GM19035 (cell line): ENCODE results near the gene TMPRSS2.

Experiments used
- ATAC-seq: cut with Tn5 transposase; IDR thresholded peaks from one replicate; pipeline ENCODE4 v1.9.1; 2021; ENCODE audit not compliant: unreplicated experiment

TMPRSS2 gene

DNA sequence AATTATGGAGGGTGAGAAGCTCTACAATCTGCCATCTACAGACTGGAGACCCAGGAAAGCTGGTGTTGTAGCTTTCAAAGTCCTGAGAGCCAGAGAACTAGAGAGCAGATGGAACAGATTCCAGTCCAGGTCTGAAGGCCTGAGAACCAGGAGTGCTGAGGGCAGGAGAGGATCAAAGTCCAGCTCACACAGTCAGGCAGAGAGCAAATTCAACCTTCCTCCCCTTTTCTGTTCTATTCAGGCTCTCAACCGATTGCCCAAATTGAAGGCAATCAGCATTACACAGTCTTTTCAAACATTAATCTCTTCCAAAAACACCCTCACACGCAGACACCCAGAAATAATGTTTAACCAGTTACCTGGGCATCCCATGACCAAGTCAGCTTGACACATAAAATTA is 2.5 kb upstream of the TMPRSS2 start:
- ATAC-seq = no peak

DNA sequence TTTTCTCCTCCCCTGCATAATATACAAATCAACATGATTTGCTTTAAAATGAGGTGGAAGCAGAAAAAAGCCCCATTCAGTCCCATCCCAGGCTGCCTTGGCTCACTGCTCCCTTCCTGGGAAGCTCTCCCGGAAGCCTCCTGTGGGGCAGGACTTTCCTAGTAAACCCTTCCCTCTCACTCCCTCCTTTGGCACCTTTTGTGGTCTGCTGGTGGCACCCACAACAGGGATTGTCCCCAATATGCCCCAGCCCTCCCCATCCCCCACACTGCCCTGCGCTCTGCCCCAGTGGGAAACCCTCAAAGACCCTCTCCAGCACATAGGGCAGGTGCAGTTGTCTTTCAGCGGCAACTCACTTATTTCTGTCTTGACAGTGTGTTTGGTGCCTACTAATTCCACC is 1.8 kb upstream of the TMPRSS2 start:
- no peak for ATAC-seq

DNA sequence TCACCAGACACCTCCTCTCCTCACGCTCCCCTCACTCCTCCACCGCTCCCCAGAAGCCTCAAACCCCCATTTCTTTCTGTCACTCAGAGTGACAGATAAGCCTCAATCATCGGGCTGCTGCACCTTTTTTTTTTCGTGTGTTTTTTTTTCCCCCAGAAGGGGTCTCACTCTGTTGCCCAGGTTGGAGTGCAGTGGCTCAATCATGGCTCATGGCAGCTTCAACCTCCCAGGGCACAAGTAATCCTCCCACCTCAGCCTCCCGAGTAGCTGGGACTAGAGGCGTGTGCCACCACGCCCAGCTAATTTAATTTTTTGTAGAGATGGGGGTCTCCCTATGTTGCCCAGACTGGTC is 1.2 kb upstream of the TMPRSS2 start:
- ATAC-seq = no peak

DNA sequence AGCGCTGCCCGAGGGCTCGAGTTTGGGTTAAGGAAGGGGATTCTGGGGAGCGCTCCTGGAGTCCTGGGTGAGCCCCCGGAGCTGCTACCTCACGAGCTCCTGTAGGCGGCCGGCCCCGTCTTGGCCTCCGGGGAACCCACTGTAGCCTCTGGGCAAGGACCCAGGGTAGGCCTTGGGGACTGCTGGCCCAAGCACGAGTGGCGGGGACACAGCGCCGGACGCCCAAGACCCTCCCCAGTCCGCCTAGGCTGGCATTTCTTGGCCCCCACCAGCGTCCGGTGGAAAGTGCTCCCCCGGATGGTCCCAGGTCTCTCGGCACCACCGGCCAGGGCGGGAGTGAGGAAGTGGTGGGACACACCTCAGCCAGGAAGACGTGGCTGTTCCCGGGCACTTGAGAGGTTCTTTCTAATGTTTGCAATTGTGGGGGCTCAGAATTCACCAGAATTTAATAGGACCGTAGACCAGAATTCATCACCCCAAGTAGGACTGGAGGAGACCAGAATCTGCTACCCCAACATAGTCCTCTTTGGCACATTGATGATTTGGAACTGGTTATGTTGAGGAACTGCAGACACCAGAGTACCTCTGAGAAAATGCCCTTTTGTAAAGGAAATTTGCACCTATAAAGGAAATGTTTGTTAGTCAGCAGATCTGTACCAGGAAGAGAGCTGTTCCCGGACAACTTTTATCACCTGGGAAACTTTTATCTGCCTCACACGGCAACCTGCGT is 622 bp upstream of the TMPRSS2 start:
- no peak for ATAC-seq

DNA sequence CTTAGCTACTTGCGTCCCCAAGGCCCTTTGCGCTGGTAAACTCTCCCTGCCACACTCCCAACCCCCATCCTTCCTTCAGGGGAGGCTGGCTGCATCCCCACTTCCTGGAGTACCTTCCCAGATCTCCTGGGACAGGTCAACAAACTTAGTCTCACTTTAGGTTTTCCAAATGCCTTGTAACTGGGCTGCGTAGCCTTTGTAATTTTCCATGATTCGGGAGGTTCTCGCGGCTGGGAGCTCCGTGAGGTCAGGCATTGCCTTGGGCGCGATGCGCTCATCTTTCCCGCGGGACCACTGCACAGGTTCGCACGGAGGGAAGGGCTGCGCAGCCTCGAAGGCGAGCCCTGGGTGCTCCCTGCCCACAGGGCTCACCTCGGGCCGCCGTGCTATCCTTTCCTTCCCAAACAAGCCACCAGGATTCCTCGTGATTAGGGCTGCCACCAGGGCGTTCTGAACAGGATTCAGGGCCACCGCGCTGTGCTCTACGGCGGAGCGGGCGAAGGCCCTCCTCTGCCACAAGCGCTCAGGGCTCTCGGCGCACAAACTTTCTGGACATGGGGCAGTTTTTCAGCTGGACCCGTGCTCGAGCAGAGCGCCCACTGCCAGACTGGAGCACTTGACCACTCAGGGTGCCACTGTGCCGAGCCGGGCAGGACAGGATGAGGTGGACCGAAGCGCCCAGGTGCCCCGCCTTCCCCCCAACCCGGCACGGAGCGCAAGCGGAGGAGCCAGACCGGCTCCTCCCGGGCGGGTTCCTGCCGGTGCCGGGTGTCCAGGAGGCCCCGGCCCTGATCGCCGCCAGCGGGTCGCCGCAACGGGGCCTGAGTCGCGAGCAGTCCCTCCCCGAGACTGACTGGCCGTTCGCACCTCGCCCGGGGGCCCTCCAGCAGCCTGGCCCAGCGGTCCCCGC is 1.1 kb downstream of the TMPRSS2 start:
- ATAC-seq = no peak

DNA sequence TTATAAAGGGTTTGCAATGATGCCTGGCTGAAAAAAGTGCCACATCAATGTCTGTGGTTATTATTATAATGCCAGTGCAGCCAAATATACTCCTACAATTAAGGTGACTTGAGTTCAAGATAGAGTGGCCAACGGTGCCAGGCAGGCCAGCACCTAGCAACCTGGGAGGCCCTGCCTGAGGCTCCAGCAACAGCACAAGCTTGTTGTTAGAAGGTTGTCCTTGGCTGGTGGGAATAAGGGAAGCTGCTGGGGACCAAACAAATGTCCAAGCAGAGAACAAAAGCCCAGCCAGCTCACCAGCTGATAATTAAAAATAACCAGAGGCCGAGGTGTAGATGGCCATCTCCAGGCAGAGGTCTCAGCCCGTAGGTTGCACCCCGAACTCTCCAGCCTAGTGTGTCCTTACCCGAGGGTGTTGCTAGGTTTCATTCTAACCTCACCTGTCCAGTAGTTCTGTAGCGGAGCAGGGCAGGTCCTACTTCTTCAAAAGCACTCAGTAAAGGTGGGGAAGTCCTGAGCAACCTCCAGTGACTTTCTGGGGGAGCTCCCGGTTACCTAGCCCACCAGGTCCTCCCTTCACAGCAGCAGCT is 1.9 kb downstream of the TMPRSS2 start:
- no peak for ATAC-seq

DNA sequence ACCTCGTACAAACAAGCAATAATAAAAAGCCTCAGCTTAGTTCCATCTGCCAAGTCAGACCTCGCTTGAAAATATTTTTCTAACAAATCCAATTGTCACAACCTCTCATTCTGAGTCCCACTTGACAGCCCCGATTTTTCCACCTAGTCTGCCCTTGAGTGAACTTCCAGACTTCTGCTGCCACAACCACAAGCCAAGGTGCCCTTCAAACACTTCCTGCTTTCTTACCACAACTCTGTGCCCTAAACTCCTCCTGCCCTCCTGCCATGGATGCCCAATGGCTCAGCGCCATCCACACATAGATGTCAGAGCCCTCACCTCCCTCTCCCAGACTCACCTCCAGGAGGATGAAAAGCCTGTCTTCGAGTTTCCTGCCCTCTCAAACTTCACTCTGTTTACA is 3.9 kb downstream of the TMPRSS2 start:
- no peak for ATAC-seq

DNA sequence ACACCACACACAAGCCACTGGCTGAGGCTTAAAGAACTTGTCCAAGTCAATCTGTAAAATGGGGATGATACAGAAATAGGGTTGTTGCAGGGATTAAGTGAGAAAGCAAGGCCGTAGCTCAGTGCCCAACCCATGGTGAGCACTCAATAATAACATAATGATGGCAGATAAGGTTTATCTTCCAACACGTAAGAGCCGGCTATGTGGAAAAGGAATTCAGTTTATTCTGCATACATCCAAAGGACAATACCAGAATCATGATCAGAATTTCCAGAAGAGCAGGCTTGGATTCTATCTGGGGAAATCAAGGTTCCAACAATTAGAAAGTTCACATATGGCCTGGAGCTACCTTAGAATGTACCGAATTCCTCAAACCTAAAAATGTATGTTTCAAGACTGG is 4.6 kb downstream of the TMPRSS2 start:
- ATAC-seq = no peak

DNA sequence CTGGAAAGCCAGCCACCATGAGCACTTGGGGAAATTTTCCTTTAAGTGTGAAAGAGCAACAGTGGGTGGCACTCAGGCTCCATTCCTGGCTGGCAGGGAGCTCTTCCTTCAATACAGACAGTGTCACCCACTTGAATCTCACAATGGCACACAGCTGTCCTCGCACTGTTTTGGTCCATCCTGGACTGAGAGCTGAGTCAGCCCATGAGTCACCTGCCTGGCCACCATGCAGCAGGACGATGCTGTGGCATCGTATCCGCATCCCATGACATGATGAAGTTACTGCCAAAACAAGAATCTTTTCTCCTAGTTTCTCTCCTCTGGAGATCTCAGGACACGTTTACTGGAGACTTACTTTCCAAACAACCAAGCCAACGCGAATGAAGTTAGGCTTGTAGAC is 6.0 kb downstream of the TMPRSS2 start:
- no peak for ATAC-seq

DNA sequence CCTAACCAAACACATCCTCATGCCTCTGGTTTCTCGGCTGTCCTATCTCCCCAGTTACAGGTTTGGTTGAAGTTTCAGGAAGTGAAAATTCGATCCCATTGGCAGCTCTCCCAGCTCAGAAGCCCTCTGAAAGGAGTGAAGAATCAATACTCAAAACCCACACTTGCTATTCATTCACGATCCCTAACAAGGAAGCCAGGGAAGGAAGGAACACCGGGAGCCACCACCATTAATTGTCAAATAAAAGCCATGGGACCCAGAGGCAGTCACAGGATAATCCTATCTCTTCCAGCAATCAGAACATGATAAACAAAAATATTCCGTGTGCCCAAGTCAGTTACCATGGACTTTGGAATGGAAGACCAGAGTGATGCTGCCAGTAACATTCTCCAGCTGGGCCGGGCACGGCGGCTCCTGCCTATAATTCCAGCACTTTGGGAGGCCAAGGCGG is 7.0 kb downstream of the TMPRSS2 start:
- no peak for ATAC-seq

DNA sequence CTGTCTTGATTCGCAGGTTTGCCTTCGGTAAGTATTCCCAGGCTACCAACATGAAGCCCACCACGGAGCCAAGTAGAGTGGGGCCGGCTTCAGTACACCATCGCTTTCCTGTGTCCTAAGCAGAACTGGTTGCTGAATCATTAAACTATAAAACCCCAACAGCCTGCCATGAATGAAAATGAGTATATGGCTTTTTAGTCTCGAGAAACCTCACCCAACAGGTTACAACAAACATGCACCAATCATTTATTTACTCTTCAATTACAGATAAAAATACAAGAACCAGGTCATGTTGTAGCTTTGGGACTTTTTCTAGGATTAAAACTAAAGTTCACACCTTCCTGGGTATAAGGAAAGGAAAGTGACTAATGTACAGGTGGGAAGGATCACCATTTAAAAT is 7.6 kb downstream of the TMPRSS2 start:
- ATAC-seq = no peak

DNA sequence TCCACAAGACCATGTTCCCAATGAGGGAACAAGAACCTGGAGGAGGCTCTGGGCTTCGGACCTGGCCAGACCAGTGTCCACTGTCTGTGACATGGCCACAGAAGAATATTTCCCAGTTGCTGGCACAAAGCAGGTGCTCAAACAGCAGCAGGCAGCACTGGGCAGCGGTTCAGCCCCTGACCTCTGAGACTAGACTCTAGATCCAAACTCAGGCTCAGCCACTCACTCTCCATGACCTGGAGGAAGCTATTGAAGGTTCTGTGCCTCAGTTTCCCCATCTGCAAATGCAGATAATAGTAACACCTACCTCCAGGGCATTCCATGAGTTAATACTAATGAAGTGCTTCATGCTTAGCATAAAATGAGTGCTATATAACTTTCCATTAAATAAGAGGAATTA is 8.0 kb downstream of the TMPRSS2 start:
- no peak for ATAC-seq

DNA sequence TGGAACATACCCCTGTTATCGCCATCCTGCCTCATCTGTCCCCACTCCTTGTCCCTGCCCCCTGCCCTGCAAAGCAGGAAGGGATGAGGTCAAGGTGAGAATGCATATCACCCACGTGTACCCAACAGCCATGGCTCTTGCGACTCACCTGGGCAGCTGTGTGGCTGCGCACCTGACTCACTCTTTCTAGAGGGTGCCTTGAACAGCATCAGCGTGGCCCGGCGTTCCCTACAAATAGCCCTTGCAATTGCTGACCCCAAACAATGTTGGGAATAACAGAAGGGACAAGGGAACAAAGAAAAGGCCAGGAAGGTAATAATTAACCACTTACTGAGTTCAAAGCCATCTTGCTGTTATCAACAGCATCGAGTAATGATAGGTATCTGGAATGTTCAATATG is 10.2 kb downstream of the TMPRSS2 start:
- ATAC-seq = no peak

DNA sequence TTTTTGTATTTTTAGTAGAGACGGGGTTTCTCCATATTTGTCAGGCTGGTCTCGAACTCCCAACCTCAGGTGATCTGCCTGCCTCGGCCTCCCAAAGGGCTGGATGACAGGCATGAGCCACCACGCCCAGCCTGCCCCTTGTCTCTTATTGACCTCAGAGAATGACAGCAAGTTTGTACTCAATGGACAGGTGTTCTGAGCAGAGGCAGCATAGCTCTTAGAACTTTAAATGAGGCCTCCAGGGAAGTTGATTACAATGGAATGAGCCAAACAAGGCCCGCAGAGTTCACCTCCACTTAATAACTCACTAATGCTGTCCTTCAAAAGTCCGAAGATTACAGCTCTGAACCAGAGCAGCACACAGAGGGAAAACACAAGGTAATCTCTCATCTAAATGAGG is 10.9 kb downstream of the TMPRSS2 start:
- no peak for ATAC-seq

DNA sequence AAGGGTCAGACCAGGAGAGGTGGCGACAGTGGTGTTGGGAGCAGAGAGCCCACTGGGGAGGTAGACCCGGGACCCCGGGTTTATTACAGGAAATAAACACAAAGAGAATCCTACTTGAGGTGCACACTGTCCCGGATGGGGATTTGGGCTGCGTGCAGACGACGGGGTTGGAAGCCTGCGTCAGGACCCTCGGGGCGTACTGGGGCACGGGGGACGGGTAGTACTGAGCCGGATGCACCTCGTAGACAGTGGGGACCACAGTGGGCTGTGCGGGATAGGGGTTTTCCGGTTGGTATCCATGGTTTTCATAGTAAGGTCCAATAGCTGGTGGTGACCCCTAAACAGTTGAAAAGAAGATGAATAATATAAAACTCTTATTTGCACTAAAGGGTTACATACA is 13.7 kb downstream of the TMPRSS2 start:
- ATAC-seq = no peak

DNA sequence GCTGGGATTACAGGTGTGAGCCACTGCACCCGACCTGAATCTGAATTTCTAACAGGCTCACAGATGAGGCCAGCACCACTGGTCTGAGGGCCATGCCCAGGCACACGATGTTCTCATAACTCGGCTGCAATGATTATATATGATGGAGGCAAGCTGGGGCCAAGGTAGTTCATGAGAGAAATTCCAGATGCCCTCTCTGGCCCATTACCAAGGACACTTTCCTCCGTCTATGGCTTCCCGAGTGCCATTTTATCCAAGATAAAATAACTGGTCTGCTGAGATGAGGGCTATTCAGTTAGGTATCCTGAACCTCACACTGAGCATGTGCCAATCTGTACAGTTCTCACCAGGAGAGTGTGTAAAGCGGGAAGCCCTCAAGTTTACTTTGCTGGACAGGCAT is 16.5 kb downstream of the TMPRSS2 start:
- no peak for ATAC-seq

DNA sequence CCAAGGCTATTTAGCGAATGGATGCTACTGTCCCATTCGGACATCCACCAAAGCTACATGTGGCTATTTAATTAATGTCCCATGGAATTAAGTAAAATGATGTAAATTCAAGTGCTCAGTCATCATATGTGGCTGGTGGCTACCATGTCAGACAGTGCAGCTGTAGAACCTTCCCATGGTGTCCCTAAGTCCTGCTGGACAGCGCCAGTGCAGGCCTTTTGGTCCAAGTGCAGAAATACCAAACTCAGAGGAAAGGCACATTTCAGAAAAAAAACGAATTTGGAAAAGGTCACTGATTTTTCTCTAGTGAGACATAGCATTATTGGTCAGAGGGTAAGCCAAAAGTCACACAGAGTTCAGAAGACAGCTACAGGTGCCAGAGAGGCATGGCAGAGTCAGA is 17.6 kb downstream of the TMPRSS2 start:
- ATAC-seq = no peak

DNA sequence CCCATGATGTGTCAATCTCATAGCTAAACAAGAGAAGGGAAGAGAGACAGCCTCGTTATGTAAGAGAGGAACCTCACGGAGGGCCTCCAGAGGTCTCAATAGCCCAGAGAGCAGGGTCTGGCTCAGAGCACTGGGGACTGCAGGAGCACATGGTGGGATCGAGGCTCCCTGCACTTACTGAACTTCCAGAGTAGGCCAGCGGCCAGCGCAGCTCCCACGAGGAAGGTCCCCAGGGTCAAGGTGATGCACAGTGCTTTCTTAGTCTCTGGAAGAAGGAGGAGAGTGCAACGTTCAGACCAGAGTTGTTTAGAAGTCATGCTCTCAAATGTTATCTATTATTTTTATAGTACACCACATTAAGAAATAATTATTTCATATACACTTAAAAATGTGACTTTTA is 18.6 kb downstream of the TMPRSS2 start:
- no peak for ATAC-seq

DNA sequence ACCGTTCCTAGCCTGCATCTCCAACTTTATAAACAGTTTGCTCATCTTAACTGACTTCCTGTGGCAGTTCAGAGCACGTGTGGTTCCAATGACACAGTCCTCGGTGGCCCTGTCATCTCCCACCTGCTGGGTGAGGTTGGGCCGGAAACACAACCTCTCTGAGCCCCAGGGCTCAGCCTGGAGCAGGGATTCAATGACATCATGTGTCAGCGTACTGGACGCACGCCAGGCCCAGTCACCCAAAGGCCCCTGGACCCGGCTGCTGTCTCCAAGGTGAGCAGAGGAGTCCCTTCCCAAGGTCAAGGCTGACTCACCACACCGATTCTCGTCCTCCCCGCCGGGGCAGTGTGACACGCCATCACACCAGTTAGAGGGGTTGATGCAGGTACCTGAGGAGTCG is 19.9 kb downstream of the TMPRSS2 start:
- no peak for ATAC-seq

DNA sequence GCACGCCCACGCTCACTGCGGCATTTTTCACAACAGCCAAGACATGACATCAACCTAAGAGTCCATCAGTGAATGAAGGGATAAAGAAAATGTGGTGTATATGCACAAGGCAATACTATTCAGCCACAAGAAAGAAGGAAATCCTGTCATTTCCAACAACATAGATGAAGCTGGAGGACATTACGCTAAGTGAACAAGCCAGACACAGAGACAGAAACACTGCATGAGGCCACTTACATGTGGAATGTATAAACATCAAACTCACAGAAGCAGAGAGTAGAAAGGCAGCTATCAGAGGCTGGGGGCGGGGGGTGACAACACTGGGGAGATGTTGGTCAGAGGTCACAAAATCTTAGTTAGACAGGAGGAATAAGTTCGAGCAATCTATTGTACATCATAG is 20.9 kb downstream of the TMPRSS2 start:
- ATAC-seq = no peak

DNA sequence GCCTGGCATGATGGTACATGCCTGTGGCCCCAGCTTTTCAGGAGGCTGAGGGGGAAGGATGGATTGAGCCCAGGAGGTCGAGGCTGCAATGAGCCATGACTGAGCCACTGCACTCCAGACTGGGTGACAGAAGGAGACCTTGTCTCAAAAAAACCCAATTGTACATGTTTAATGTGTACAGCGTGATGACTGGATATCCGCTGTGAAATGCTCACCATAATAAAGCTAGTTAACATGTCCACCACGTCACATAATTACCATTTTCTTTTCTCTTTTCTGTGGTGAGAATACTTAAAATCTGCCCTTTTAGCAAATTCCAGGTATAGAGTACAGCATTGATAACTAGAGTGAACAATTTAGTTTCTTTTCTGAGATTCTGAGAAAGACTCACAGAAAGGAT is 24.0 kb downstream of the TMPRSS2 start:
- no peak for ATAC-seq

DNA sequence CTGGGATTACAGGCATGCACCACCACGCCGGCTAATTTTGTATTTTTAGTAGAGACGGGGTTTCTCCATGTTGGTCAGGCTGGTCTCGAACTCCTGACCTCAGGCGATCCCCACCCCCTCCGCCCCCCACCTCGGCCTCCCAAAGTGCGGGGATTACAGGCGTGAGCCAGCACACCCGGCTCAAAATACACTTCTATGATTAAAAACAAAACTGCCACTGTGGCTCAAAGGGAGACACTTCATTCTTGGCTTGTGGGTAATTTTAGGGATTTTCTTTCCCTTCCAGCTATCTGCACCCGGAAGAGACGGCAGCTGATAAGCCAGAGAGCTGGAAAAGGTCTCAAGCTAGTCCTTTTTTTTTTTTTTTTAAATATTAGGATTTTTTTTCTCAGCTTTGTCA is 24.5 kb downstream of the TMPRSS2 start:
- no peak for ATAC-seq
